ENCODE data around the gene ZFP36L2.

Gene ZFP36L2

DNA sequence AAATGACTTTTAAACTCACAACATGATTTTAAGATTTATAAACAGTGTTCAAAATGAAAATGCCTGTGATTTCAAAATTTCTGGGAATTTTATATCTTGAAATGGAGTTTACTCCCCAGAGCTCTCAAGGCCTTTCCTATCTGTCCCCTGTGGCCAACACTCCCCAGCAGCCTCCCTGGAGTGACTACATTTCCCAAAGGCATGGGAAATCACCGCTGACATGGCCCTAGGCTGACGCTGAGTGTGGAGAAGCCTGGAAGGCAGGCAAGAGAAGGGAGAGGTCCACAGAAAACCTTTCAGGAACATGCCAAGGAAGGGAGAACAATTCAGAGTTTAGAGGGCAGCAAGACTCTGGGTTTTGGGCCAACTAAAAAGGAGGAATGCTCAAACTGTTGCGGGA, 20.2 kb upstream of the ZFP36L2 start:
- no peak for DNase-seq

DNA sequence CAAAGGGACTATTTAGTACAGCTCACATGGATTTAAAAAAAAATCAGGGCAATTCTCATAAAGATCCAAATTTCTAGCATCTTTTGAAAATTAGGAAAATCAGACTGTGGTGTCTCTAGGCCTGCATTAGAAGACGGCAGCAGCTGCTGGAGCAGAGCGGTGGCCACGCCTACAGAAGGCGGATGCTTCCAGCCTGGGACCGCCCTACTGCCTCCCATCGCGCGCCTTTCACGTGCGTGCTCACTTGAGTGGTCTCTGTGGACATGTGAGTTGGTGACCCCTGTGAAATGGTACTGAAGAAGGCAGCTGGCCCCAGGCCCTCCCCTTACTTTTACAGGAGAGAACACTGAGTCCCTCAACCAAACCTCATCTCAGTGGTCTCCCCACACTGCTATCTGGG, 15.2 kb upstream of the ZFP36L2 start:
- no peak for DNase-seq

DNA sequence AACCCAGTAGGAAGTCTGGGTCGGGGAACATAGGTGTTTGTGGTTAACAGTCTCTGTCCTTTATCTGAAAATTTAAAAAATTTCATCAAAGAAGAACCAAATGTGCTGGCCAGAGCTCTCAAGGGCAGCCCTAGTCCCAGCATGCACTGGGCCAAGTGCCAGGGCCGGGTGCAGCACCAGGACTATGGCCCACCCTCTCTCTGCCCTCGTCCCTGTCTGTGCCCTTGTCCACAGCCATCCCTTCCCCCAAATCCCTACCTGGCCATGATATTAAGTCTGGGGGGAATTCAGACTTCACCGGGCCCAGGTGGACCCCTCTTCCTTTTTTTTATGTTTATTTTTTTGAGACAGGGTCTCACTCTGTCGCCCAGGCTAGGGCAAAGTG, 14.4 kb upstream of the ZFP36L2 start:
- no peak for DNase-seq

DNA sequence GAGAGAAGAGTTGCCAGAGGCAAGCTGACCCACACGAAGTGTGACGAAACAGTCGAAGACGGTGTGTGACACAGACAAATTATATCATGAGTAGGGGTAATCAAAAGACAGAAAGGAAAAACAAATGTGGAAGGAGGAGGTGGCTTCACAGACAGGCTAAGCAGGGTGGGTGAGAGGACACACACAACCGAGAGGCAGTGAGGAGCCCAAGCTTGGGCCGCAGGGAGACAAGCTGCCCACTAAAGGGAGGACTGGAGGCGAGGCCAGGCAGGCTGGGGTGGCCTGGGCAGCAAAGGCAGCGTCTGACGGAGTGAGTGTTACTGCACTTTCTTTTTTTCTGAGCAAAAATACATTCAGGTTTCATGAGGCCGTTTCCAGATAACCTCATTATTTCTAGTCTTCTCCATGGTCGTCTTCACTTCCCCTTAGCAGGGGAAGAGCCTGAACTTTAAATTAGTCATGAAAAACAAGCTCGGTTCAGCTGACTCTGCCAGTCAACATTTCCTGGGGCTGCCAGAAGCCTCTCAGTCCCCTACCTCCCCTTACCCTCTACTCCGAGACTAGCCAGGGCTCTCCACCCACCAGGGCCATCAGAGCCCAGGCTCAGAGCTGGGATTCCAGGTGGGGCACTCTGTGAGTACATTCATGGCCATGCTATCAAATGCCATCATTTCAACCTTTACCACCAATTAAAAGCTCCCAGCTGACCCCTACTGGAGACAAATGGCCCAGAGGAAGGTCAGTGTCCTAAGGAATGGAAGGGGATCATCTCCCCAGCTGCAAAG, 13.8 kb upstream of the ZFP36L2 start:
- no peak for DNase-seq

DNA sequence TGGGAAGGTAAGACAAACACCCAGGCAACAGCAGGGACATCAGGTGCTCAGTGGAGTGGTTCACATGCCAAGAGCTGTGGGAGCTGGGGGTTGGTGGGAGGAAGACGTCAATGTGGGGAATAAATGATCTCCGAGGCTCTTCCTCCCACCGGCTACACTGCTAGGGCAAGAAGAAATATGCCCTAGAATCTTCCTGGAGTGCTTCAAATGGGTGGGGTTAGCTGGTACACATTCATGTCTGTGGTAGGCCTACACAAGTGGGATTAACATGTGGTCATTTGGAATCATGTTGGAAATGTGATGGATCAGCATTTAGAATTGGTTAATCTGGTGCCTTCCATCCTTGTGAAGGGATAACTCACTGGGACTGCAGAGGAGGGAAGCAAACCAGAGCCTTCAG, 12.4 kb upstream of the ZFP36L2 start:
- DNase-seq = no peak

DNA sequence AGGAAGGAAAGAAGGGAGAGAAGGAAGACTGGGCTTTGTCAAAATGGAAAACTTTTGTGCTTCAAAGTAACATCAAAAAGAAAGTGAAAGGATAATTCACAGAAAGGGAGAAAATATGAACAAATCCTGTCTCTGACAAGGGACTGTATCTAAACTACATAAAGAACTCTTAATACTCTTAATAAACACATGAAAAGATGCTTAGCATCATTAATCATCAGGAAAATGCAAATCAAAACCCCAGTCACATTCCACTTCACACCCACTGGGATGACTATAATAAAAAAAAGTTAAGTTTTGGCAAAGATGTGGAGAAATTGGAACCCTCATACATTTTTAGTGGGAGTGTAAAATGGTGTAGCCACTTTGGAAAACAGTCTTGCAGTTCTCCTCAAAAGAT, 11.8 kb upstream of the ZFP36L2 start:
- no peak for DNase-seq

DNA sequence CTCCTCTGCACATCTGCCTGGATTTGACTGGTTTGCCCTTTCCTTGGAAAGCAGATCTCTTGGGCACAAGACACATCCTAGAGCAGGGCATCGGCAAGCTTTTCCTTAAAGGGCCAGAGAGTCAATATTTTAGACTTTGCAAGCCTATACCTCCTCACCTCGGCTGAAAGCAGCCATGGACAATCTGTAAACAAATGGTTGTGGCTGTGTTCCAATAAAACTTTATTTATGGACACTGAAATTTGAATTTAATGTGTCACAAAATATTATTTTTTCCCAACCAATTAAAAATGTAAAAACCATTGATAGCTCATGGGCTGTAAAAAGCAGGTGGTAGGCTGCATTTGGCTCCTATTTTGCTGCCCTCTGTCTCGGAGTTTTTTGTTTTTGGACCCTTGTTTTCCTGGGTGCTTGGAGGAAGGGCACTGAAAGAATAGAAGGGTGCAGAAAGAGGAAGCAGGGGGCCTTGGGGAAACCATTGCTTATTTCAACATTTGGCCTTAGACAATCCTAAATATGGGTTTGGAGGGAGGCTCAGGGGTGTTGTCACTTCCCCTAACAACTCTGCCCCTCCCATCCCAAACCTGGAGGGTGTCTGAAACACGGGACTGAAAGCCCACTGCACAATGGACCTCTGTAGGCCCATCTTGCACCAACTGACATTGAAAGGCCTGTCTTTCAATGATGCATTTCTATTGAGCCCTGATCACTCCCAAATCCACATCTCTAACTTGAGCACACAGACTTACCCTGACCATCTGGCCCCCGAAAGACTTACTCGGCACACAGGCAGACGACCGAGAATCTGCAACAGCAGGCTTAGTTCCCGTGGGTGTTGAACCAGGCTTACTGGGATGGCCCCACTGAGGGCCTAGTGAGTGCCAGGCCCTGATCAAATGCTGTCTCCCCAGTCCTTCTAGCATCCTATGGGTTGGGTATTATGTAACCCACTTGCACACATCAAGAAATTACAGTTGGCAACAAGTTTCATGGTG, 7.1 kb upstream of the ZFP36L2 start:
- no peak for DNase-seq

DNA sequence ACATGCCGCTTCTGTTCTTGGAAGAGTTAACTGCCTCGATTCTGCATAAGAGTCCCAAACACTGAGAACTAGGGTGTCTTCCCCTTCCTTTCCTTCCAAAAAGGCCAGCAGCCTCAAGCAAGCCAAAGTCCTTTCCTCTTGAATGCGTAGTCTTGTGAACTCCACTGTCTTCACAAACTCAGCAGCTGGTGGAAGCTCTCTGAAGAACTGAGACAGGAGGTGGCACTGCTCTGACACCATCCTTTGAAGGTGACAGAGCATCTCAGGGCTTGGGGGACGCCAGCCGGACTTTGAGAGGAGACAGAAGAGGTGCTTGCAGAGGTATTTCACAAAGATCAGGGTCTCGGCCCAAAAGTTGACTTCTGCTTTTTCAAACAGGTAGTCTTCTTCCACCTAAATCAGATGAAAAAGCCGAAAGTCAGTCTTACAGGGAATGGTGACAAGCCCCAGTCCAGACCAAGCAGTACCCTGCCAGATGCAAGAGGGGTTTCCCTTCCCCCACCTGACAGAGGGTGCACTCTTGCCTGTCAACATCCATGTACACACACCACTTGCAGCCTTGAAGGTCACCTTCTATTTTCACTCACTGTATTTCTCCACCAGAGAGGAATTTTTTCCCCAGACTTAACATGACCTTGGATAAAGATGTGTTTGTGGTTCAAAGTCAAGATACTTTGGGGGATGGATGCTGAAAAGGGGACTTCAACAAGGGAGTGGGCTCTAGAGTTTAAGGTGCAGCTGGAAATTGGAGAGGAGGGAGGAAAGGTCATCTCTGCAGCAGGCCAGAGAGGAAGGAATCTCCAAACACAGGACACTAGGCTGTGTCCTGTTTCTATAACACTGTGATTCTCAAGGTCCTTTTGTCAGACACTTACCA, 4.8 kb upstream of the ZFP36L2 start:
- no peak for DNase-seq

DNA sequence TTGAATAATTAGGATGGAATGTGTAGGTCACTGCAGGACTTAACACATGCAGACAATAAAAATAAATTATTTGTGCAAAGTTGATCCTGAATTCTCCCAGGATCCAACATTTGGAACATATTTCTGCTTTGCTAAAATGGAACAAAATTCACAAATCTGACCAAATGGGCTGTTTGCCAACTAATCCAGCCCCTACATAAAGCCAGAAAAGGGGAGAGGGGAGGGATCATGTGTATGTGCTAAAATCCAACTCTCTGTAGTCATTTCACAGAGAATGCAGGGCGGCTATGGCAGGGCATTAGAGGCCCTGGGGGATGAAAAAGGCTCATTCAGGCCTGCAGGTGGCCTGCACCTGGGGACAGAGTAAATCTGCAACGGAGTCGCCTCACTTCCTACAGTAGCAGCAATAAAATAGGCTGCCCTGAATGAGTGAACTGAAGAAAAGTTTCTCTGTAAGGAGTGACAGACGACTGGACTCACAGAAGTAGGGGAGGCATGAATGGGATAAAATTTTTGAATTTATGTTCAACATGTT, 4.0 kb upstream of the ZFP36L2 start:
- no peak for DNase-seq

DNA sequence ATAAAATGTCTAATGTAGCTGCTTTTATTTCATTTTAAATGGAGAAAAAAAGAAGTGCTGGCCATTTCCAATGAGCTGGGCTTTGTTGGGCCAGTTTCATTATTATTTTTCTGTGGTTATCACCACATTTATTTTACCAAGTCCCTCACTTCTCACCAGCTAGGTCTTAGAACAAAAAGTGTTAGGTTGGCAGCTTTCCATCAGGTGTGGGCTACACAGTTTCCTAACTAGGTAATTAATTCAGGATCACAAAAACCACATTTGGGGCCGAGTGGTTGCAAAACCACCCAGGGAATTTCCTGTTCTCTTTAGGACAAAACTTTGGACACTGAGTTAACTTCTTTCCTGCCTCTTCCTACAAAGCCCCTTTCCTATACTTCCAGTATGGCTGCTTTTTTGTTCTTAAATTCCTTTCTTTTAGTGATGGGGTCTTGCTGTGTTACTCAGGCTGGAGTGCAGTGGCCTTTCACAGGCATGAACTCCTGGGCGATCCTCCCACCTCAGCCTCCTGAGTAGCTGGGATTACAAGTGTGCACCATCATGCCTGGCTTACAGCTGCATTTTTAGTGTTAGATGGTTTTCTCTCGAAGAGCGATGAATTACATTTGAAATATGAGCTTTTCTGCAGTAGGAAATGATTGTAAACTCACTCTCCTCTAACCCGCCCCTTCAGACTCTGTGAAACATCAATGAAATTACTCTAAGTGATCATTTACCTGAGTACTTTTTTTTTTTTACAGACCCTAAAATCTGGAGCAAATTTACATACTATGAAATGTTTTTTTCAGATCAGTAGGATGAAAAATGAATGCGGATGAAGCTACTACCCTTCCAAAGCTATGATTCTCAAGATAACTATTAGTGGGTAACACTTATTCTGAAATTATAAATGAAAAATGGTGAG, 2.6 kb upstream of the ZFP36L2 start:
- no peak for DNase-seq

DNA sequence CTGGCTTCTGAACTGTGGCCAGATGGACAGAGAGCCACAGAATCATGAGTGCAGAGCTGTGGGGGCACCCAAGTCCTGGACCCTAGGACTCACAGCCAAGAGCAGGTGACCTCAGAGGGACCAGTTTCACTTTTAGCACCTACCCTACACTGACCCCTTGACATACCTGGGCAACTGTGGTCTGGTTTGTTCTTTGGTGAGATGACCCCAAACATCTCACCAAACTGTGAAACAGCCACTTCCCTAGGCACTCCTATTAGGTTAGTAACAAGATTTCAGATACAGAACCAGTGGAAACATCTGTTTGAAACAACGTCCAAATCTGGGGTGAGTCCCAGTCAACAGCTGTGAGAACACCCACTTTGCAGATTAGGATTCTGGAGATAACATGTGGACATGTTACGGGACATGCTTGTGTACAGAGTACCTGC, 1.9 kb upstream of the ZFP36L2 start:
- DNase-seq = no peak

DNA sequence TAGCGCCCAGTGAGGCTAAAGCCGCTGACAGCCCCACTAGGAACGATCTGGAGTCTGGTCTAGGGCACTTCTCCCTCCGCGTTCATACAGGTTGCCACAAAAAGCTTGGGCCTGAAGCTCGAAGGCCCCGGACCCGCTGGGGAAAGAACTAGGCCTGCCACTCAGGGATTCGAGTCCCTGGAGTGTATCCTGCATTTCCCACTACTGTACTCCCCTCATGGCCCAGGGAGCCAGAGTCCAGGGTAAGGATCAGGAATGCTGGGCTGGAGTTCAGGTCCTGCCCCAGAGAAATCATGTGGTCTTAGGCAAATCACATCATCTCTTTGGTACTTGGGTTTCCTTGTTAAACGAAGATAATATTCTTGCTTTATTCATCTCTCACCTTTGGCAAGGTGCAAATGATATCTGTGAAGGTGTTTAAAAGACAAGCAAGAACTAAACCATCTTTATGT, 1.4 kb upstream of the ZFP36L2 start:
- DNase-seq = no peak

DNA sequence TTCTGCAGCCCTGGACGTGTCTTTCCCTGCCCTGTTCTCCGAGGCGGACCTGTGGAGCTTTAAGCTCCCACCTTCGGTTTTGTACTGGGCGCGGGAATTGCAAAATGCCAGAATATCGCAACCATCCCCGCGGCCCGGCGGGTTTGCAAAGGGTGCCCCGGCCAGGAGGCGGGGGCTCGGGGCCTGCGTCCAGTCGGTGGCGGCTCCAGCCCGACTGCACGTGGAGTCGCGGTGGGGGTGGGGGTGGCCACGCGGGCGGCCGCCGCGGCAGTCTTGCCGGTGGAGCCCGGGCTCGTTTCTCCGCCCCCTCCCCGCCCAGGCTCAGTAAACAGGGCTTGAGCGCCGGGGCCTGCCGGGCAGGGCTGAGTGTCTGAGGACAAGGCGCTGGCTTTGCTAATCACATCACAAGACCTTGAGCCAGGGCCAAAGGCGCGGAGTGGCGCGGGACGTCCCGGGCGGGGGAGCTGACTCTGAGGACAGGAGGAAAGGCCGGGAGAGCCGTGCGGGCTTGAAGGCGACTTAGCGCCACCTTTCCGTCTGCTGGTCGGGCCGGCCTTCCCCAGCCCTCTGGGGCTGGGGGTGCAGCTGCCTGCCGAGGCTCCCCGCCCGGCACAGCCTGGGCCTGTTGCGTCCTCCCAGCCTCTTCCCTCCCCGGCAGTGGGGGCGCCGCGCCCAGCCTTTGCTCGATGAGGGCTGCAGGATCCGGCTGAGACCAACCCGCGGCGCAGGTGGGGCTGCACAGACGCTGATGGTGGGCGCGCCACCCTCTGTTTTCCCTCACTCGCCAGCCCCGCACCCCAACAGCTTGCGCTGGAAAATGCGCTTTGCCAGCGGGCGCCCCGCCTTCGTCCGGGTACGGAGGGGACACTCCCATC, 786 bp upstream of the ZFP36L2 start:
- DNase-seq = peak; percentile 73

DNA sequence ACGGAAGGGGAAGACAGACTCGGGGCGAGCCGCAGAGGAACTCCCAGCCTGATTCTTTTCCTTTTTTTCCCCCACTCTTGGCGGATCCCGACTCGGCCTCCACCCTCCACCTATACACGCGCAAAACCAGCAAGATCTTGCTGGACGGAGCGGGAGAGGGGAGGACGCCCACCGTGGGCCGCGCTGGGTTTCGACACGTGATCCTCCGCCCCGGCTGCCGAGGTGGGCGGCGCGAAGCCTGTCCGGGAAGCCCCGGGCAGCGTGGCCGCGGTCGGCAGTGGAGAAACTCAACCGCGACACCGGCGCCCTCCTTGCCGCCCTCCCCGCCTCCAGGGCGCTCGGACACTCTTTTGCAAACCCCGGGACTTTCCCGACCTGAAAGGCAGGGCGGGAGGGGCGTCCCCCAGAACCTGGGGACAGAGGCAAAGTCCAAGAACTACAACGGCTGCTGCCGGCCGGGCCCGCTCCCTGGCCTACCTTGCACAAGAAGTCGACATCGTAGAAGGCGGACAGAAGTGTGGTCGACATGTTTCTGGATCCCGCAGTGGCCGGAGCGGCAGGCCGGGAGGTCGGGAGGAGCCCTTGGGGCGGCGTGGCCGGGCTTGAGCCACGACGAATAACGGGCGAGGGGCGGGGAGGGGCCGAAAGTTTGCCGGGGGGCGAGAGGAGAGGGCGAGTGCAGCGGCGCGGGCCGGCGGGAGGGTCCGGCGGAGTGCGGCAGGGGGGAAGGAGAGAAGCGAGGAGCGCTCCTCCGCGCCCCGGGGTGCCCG, 433 bp downstream of the ZFP36L2 start:
- DNase-seq = peak; percentile 61

DNA sequence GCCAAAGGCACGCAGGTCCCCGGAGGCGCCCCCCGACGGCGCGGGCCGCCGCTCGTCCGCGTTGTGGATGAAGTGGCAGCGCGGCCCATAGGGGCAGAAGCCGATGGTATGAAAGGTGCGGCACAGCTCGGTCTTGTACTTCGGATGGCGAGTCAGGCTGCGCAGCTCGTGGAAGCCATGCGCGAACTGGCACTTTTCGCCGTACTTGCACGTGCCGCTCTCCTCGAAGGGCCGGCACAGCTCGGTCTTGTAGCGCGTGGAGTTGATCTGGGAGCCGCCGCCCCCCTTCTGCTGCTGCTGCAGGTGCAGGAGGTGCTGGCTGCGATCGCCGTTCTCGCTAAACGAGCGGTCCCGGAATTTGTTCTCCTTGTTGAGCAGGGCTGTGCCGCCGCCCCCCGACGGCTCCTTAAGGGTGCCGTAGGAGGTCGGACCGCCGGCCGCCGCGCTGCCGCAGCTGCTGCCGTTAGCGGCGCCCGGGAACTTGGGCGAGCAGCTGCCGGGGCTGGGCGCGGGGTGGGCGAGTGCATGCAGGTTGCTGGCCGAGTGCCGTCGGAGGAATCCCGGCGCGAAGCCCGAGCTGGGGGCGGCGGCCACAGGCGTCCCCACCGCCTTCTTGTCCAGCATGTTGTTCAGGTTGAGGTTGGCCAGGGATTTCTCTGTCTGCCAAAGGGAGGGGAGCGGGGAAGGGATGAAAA, 1.2 kb downstream of the ZFP36L2 start:
- peak; percentile 69 for DNase-seq

DNA sequence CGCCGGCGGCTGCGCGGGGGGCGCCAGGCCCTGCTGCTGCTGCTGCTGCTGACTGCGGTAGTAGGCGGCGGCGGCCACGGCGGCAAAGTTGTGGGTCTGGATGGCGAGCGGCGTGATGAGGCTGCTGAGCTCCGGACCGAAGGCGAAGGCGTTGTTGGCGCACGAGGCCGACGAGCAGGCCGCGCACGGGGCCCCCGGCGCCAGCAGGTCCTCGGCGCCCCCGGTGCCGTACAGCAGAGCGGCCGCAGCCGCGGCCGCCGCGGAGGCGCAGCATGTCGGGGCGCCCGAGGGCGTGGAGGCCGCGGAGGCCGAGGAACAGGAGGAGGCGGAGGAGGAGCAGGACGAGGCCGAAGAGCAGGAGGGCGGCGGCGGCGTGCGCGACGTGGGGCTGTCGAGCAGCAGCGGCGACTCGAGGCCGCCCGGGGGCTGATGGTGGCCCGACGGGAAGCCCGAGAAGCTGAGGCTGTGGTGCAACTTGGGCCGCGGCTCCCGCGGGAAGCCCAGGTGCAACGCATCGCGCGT, 1.8 kb downstream of the ZFP36L2 start:
- peak; percentile 48 for DNase-seq

DNA sequence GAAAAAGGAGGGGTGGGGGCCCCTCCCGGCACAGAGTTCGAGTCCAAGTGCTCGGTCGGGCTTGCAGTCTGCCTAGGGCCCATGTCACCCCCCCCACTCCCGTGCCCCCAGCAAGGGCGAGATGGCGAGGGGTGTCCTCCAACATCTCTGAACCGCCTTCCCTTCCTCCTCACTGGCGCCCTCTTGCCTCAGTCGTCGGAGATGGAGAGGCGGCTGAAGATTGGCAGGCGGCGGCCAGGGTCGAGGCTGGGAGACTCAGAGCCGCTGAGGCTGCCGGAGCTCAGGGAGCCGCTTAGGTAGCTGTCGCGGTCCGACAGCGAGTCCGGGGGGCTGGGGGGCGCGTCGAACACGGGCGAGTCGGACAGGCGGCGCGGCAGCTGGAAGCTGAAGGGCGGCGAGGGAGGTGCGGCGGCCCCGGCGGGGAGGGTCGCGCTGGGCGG, 2.3 kb downstream of the ZFP36L2 start:
- DNase-seq = peak; percentile 75

DNA sequence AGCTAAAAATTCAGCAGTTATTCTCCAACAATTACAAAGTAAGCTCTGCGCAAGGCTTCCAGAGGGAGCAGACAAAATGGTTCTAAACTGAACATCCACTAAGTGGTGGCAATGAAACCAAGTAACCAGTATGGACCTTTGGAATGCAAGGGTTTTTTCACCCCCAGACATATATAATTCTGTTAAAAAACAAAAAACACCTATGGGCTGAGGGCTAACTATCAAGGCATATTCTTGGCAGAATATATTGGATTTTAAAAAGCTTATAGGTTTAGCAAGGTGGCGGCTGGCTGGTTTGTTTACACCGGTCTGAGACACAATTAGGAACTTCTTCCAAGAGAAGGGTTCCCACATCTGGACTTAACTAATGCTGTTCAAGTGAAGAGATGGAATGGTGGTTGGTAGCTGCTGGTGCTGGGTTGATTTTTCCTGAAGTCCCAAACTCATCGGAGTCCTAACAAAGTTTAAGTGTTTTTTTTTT, 2.8 kb downstream of the ZFP36L2 start:
- DNase-seq = no peak

All from activated naive CD4-positive, alpha-beta T cell treated with anti-CD3 and anti-CD28 coated beads, Interleukin-2, amount 50 U/mL, for 16 hours (primary cell).